ENCODE data around the gene PGC.

PGC gene

DNA sequence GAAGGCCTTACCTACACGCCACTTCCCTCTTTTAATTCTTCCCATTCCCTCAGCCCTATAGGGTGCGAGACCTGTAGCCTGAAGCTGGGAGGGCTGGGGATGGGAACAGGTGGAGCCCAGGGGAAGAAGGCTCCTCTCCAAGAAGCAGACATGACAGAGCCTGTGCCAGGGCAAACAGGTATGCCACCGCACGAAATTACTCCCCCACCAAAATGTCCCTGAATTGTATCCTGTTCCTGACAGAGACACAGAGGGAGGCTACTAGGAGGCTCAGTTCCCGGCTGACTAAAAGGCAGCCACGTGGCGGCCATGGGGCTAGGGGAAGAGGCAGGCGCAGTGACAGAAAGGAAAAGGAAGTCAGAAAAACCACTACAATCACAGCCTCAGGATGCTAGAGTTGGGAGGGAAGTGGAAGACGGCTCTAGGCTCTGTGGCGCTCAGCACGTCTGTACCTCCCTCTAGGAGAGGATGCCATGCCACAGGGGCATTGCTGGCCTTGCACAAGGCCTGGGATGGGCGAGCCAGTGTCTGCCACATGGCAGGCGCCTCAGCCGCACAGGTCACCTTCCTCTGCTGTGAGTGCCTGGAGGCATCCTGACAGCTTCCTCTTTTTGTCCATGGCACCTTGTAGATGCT, 39.5 kb downstream of the PGC start:
- TF ChIP-seq POLR2AphosphoS5 (IDR thresholded peaks at IDR 0.05; ENCODE audit: low read depth, low read length), result no peak
- no peak for TF ChIP-seq SIN3A (IDR thresholded peaks at IDR 0.05; ENCODE audit: borderline replicate concordance, insufficient read depth, low read length)
- no peak for TF ChIP-seq TAF1 (IDR thresholded peaks at IDR 0.05; ENCODE audit: borderline replicate concordance, insufficient read depth, low read length)
- TF ChIP-seq REST (IDR thresholded peaks at IDR 0.05; ENCODE audit: insufficient read depth in 1 of 2, low read depth in 2 of 2, low read length in 2 of 2), result no peak
- no peak for TF ChIP-seq FOXP2 (optimal IDR thresholded peaks at IDR 0.05; ENCODE audit: borderline replicate concordance, extremely low read depth, extremely low read length, insufficient read depth)

- TF ChIP-seq FOXP2 (optimal IDR thresholded peaks at IDR 0.05; ENCODE audit: borderline replicate concordance, extremely low read depth, extremely low read length, insufficient read depth) (no peak), POLR2AphosphoS5 (IDR thresholded peaks at IDR 0.05; ENCODE audit: low read depth, low read length) (no peak), TAF1 (IDR thresholded peaks at IDR 0.05; ENCODE audit: borderline replicate concordance, insufficient read depth, low read length) (no peak), SIN3A (IDR thresholded peaks at IDR 0.05; ENCODE audit: borderline replicate concordance, insufficient read depth, low read length) (no peak)
Observed at GRCh38 chr6:41706876-41707564, 40.2 kb downstream of the PGC start.

DNA sequence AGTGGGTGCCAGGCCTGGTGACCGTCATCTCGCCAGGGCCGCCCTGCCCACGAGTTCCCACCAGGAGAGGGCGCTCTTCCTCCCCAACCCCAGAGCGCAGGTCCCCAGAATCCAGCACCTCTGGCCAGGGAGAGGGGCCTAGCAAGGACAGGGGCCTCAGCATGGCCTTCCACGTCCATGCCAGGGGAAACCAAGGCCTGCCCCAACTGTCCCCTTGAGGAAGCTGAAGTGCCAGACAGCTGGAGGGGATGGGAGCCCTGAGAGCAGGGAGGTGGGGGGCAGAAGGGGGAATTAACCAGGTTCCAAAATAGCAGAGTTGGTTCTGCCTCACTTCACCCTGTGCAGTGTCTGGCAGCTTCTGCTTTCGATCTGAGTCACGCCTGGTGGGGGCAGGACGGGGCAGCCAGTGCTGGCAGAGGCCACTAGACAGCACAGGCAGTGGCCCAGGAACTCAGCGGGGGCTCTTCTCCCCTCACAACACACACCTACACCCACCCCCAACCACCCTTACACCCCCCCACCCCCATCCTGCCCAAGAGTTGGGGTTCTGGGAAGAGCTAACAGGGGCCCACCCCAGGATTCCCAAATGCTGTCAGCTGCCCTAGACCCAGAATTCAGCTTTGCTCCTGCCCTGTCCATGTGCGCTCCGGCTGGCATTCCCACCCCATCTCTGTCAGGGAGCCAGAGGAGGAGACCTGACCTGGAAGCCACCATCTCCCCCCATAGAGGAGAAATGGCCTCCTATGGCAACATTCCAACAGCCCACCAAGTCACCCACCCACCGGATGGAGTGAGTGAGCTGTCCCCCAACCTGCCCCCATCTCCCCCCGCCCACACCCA, 41.0 kb downstream of the PGC start:
- TF ChIP-seq TAF1 (IDR thresholded peaks at IDR 0.05; ENCODE audit: borderline replicate concordance, insufficient read depth, low read length) (no peak), SIN3A (IDR thresholded peaks at IDR 0.05; ENCODE audit: borderline replicate concordance, insufficient read depth, low read length) (no peak), FOXP2 (optimal IDR thresholded peaks at IDR 0.05; ENCODE audit: borderline replicate concordance, extremely low read depth, extremely low read length, insufficient read depth) (no peak)

- TF ChIP-seq REST (IDR thresholded peaks at IDR 0.05; ENCODE audit: insufficient read depth in 1 of 2, low read depth in 2 of 2, low read length in 2 of 2) (no peak), POLR2AphosphoS5 (IDR thresholded peaks at IDR 0.05; ENCODE audit: low read depth, low read length) (no peak), TAF1 (IDR thresholded peaks at IDR 0.05; ENCODE audit: borderline replicate concordance, insufficient read depth, low read length) (no peak), SIN3A (IDR thresholded peaks at IDR 0.05; ENCODE audit: borderline replicate concordance, insufficient read depth, low read length) (no peak), FOXP2 (optimal IDR thresholded peaks at IDR 0.05; ENCODE audit: borderline replicate concordance, extremely low read depth, extremely low read length, insufficient read depth) (no peak)
Observed at GRCh38 chr6:41705311-41705995, 41.7 kb downstream of the PGC start.

DNA sequence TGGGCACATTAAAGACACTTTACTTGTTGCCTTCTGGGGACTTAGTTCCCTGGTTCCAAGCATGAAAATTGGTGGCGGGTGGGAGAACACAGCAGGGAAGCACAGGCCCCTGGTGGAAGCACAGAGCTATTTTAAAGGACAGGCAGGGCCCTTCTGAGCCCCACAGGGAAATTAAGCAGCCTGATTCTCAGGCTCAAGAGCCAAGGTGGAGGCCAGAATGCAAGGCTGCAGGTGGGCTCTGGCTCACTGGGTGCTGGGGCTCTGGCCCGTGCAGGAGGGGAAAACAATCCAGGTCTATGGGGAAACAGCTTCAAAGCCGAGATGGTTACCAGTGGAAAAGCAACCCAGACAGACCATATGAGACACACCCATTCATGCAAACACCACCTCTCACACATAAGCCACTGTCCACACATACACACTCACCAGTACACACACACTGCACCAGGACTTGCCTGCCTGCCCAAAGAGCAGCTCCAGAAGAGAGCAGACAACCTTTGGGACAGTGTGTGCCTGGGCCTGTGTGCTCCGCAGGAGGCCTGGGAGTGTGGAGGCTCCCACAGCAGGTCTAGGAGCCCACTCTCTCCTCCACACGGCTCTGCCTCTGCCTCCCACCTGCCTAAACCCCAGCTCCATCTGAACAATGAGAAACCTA, 42.4 kb downstream of the PGC start:
- no peak for TF ChIP-seq FOXP2 (optimal IDR thresholded peaks at IDR 0.05; ENCODE audit: borderline replicate concordance, extremely low read depth, extremely low read length, insufficient read depth)
- no peak for TF ChIP-seq TAF1 (IDR thresholded peaks at IDR 0.05; ENCODE audit: borderline replicate concordance, insufficient read depth, low read length)
- no peak for TF ChIP-seq SIN3A (IDR thresholded peaks at IDR 0.05; ENCODE audit: borderline replicate concordance, insufficient read depth, low read length)
- no peak for TF ChIP-seq REST (IDR thresholded peaks at IDR 0.05; ENCODE audit: insufficient read depth in 1 of 2, low read depth in 2 of 2, low read length in 2 of 2)
- no peak for TF ChIP-seq POLR2AphosphoS5 (IDR thresholded peaks at IDR 0.05; ENCODE audit: low read depth, low read length)

Measured in PFSK-1 (cell line).